Central memory CD8-positive, alpha-beta T cell (primary cell): ENCODE measurements around the gene UBR3.
"Not testable (repeated sequence)": the region's sequence is repeated elsewhere in the genome, so short reads cannot be mapped to it uniquely, and the experiment has no call there.

Experiments
- ATAC-seq: fragments of 150-1000 bp; cut with Tn5 transposase; replicated peaks from 2 replicates; pipeline ENCODE4 v1.10.0; 2022; ENCODE audit warnings: mild to moderate bottlenecking, moderate FRiP score, moderate number of reproducible peaks; ENCODE audit not compliant: poor library complexity, severe bottlenecking; ENCODE audit errors: extremely low read depth
- DNase-seq, 2 donors: peaks; one replicate each; pipeline ENCODE4 v3.0.0; 2021; ENCODE audit warnings: low spot score in 2 of 2
- H3K27ac Mint-ChIP-seq: one replicate; pipeline ENCODE4 v1.8.0; 2022; ENCODE audit warnings: low read depth, mild to moderate bottlenecking, moderate library complexity, mixed read lengths
- H3K27me3 Mint-ChIP-seq: one replicate; pipeline ENCODE4 v1.8.0; 2022; ENCODE audit warnings: mixed read lengths
- H3K36me3 Mint-ChIP-seq: one replicate; pipeline ENCODE4 v1.8.0; 2022; ENCODE audit warnings: mild to moderate bottlenecking, moderate library complexity, mixed read lengths; ENCODE audit not compliant: insufficient read depth
- H3K4me1 Mint-ChIP-seq: one replicate; pipeline ENCODE4 v1.8.0; 2022; ENCODE audit warnings: mixed read lengths
- H3K4me3 Mint-ChIP-seq: one replicate; pipeline ENCODE4 v1.8.0; 2022; ENCODE audit warnings: mild to moderate bottlenecking, moderate library complexity, mixed read lengths
- H3K9me3 Mint-ChIP-seq: one replicate; pipeline ENCODE4 v1.8.0; 2022; ENCODE audit warnings: mixed read lengths

Gene UBR3

GRCh38 chr2:169859423-169859822 lies 32.2 kb downstream of the UBR3 start:
- Mint-ChIP-seq H3K36me3 (peaks cover 5% of the 10 kb centered on the region), H3K27ac (no peak overlapping the region), H3K9me3 (no peaks in the 10 kb centered on the region), H3K4me1 (peaks cover 41% of the 10 kb centered on the region), H3K4me3 (no peak overlapping the region), H3K27me3 (no peaks in the 10 kb centered on the region)
- ATAC-seq = no peak
- DNase-seq = no peak

- Mint-ChIP-seq H3K27me3 (no peaks in the 10 kb centered on the region), H3K27ac (no peak overlapping the region), H3K9me3 (no peaks in the 10 kb centered on the region), H3K36me3 (peaks cover 6% of the 10 kb centered on the region), H3K4me1 (peaks cover 41% of the 10 kb centered on the region), H3K4me3 (no peak overlapping the region)
- ATAC-seq (no peak), DNase-seq (no peak)
These were observed 32.9 kb downstream of the UBR3 start for GRCh38 chr2:169860149-169860548.

- Mint-ChIP-seq H3K4me3 (no peak overlapping the region), H3K4me1 (peaks cover 47% of the 10 kb centered on the region), H3K27me3 (no peaks in the 10 kb centered on the region), H3K27ac (no peak overlapping the region), H3K36me3 (peaks cover 6% of the 10 kb centered on the region), H3K9me3 (no peaks in the 10 kb centered on the region)
- ATAC-seq (no peak), DNase-seq (no peak)
These were observed 35.6 kb downstream of the UBR3 start for GRCh38 chr2:169862816-169863215.

- Mint-ChIP-seq H3K27me3 (no peaks in the 10 kb centered on the region), H3K36me3 (peaks cover 2% of the 10 kb centered on the region), H3K27ac (no peak overlapping the region), H3K4me1 (peaks cover 44% of the 10 kb centered on the region), H3K9me3 (no peaks in the 10 kb centered on the region), H3K4me3 (no peak overlapping the region)
- DNase-seq = no peak
- ATAC-seq = no peak
These were observed 38.2 kb downstream of the UBR3 start for GRCh38 chr2:169865492-169865891.

GRCh38 chr2:169866230-169866629 lies 39.0 kb downstream of the UBR3 start:
- H3K27me3 Mint-ChIP-seq, DNase-seq, ATAC-seq, H3K36me3 Mint-ChIP-seq, H3K4me3 Mint-ChIP-seq, H3K9me3 Mint-ChIP-seq, H3K27ac Mint-ChIP-seq: not testable (repeated sequence)
- peaks cover 38% of the 10 kb centered on the region for H3K4me1 Mint-ChIP-seq

GRCh38 chr2:169867579-169867978 lies 40.3 kb downstream of the UBR3 start:
- no peak overlapping the region for H3K27ac Mint-ChIP-seq
- no peaks in the 10 kb centered on the region for H3K9me3 Mint-ChIP-seq
- DNase-seq (no peak), ATAC-seq (no peak)
- no peak overlapping the region for H3K4me3 Mint-ChIP-seq
- no peaks in the 10 kb centered on the region for H3K27me3 Mint-ChIP-seq
- H3K4me1 Mint-ChIP-seq = peaks cover 28% of the 10 kb centered on the region
- H3K36me3 Mint-ChIP-seq = peaks cover 2% of the 10 kb centered on the region

GRCh38 chr2:169868951-169869350 lies 41.7 kb downstream of the UBR3 start:
- DNase-seq (no peak), ATAC-seq (no peak)
- Mint-ChIP-seq H3K4me1 (peaks cover 15% of the 10 kb centered on the region), H3K27ac (peak overlapping the region; percentile 7), H3K36me3 (peaks cover 4% of the 10 kb centered on the region), H3K27me3 (no peaks in the 10 kb centered on the region), H3K4me3 (no peak overlapping the region), H3K9me3 (no peaks in the 10 kb centered on the region)

- H3K4me1 Mint-ChIP-seq, H3K27me3 Mint-ChIP-seq, DNase-seq, H3K27ac Mint-ChIP-seq, ATAC-seq, H3K9me3 Mint-ChIP-seq, H3K36me3 Mint-ChIP-seq, H3K4me3 Mint-ChIP-seq: not testable (repeated sequence)
These were observed 44.1 kb downstream of the UBR3 start for GRCh38 chr2:169871369-169871768.

GRCh38 chr2:169871994-169872393 lies 44.7 kb downstream of the UBR3 start:
- H3K36me3 Mint-ChIP-seq = peaks cover 9% of the 10 kb centered on the region
- H3K4me1 Mint-ChIP-seq = peaks cover 6% of the 10 kb centered on the region
- DNase-seq = no peak
- ATAC-seq = no peak
- no peaks in the 10 kb centered on the region for H3K9me3 Mint-ChIP-seq
- H3K27me3 Mint-ChIP-seq = no peaks in the 10 kb centered on the region
- H3K27ac Mint-ChIP-seq = no peak overlapping the region
- no peak overlapping the region for H3K4me3 Mint-ChIP-seq

- Mint-ChIP-seq H3K27ac (no peak overlapping the region), H3K4me3 (no peak overlapping the region), H3K9me3 (no peaks in the 10 kb centered on the region), H3K27me3 (no peaks in the 10 kb centered on the region), H3K4me1 (no peaks in the 10 kb centered on the region), H3K36me3 (peaks cover 10% of the 10 kb centered on the region)
- DNase-seq (no peak), ATAC-seq (no peak)
These were observed 50.1 kb downstream of the UBR3 start for GRCh38 chr2:169877398-169877797.

GRCh38 chr2:169887120-169887519 lies 59.9 kb downstream of the UBR3 start:
- Mint-ChIP-seq H3K4me3 (no peak overlapping the region), H3K27ac (no peak overlapping the region), H3K4me1 (peaks cover 5% of the 10 kb centered on the region), H3K36me3 (peaks cover 8% of the 10 kb centered on the region), H3K27me3 (no peaks in the 10 kb centered on the region), H3K9me3 (no peaks in the 10 kb centered on the region)
- DNase-seq (no peak), ATAC-seq (no peak)

GRCh38 chr2:169891593-169892298 lies 64.5 kb downstream of the UBR3 start:
- no peak for ATAC-seq
- Mint-ChIP-seq H3K9me3 (no peaks in the 10 kb centered on the region), H3K36me3 (peaks cover 14% of the 10 kb centered on the region)

GRCh38 chr2:169892951-169893350 lies 65.7 kb downstream of the UBR3 start:
- peaks cover 14% of the 10 kb centered on the region for H3K36me3 Mint-ChIP-seq
- no peak overlapping the region for H3K27ac Mint-ChIP-seq
- H3K4me1 Mint-ChIP-seq = peaks cover 5% of the 10 kb centered on the region
- no peaks in the 10 kb centered on the region for H3K9me3 Mint-ChIP-seq
- H3K4me3 Mint-ChIP-seq = no peak overlapping the region
- DNase-seq (no peak), ATAC-seq (no peak)
- H3K27me3 Mint-ChIP-seq = no peaks in the 10 kb centered on the region

More at GRCh38 chr2:169891593-169892298, 64.5 kb downstream of the UBR3 start:
- Mint-ChIP-seq H3K4me3 (no peak overlapping the region), H3K27ac (peak overlapping the region; percentile 8), H3K4me1 (peaks cover 5% of the 10 kb centered on the region), H3K27me3 (no peaks in the 10 kb centered on the region)
- no peak for DNase-seq
